ENCODE data around the gene ZFAND2A. TPM values are rescaled to one million over a fixed set of nuclear protein-coding genes. Genes with fewer than 3 reads are reported as not detected.
"Not testable (repeated sequence)": the region's sequence is repeated elsewhere in the genome, so short reads cannot be mapped to it uniquely, and the experiment has no call there.

The ZFAND2A gene
- polyA plus RNA-seq, 10 donors, result 10.2 to 17.9 (median 13.8) TPM

- no peak for DNase-seq
These were observed 7.5 kb downstream of the ZFAND2A start for GRCh38 chr7:1152492-1152891.

DNA sequence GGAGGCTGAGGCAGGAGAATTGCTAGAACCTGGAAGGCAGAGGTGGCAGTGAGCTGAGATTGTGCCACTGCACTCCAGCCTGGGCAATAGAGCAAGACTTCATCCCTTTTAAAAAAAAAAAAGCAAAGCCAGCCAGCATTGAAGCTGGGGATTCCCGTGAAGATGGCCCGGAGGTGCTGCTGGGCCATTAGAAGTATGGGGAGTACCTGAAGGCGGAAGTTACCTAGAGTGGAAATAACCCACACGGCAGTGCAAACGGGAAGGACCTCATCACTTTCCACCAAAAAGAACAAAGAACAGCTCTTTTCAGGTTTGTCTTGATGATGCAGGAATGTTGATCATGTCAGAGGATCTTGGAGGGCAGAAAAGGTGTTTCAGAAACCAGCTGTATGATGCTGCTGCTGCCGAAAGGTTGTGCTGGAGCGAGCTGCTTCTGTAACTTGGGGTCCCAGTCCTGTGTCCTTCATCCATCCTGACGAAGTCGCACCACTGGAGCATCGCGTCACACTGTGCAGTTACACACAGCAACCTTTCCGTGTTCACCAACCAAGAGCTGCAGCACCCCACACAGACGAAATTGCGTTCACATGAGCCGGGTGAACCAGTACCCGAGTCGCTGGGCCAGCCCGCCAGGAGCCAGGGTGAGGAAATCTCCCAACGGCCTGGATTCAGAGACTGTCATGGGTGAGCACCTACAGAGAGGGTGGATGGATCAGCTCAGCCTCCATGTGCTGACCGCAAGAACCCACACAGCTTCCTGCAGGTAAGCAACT, 8.2 kb downstream of the ZFAND2A start:
- DNase-seq, result no peak

DNA sequence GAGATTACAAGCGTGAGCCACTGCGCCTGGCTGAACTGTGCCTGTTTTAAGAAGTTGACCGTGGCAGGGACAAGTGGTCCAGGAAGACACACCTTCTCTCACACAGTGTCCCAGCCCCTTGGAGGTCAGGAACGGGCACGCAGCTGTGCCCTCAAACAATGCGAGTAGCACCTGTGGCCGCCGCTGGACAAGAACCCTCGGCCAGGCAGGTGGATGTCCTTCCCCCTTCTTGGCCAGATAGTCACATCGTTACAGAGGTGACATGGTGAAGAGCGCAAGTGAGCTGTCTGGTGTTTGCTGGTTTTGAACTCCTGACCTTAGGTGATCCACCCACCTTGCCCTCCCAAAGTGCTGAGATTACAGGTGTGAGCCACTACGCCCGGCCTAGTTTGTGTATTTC, 8.8 kb downstream of the ZFAND2A start:
- no peak for DNase-seq

GRCh38 chr7:1150400-1151002, 9.5 kb downstream of the ZFAND2A start:
- no peak for DNase-seq

DNA sequence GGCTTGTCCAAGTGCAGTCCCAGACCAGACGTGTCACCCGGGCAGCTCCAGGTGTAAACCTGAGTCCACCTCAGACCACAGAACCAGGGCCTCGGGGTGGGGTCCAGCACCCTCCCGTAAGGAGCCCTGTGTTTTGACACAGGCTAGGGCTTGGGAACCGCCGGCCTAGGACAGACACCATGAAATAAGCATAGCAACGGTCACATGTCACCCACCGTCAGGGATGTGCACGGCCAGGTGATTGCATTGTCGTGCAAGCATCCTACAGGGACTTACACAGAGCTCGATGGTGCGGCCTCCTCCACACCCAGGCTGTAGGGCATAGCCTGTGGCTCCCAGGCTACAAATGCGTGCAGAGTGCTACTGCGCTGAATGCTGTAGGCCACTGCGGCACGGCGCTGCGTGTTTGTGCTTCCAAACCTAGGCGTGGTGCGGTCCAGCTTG, 10.6 kb downstream of the ZFAND2A start:
- DNase-seq, result no peak

DNA sequence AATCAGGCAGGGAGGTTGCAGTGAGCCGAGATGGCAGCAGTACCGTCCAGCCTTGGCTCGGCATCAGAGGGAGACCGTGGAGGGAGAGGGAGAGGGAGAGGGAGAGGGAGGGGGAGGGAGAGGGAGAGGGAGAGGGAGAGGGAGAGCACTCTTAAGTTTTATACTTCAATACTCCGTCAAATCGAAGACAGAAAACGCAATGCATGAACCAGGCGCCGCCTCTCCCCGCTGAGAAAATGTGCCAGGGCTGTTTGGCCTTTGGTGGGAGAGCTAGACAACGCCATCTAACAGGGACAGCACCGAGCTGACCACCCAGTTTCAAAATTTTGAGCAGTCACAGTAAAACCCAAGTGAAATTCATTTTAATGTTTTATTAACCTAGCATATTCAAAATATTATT, 12.1 kb downstream of the ZFAND2A start:
- not testable (repeated sequence) for DNase-seq

GRCh38 chr7:1144269-1144771, 15.7 kb downstream of the ZFAND2A start:
- DNase-seq, result peak in 2 of 3 donors; percentile 28 to 39

DNA sequence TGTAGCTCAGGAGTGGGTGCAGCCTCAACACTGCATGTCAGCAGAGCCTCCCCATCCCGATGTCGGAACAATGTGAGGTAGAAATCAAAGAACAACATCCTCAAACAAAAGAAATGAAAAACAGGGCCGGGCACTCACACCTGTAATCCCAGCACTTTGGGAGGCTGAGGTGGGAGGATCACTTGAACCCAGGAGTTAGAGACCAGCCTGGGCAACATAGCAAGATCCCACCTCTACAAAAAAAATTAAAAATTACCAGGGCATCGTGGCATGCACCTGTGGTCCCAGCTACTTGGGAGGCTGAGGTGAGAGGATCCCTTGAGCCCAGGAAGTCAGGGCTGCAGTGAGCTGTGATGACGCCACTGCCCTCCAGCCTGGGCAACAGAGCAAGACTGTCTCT, 17.0 kb downstream of the ZFAND2A start:
- not testable (repeated sequence) for DNase-seq

DNA sequence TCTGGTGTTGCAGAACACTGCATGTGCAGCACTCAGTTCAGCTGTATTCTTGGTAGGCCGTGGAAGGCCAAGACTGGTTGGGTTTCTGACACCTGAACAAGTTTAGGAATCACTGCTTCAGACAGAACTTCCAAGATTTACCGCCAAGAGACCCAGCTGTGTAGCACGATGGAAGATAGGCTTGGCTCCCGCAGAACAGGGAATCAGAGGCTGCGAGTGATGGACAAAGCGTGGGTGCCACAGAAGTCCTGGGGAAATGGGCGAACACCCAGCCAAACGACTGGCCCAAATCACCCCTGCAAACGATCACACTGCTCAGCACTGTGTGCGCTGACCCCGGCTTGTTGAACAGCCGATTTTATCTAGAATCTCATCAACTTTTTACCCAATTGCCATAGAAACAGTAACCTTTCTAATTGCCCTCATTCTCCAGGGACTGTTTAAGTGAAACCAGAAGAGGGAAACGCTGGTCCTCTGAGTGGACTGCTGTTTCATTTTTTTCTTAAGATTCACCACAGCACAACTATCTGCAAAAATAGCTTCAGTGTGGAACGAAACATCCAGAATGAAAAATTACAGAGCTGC, 17.9 kb downstream of the ZFAND2A start:
- no peak for DNase-seq

DNA sequence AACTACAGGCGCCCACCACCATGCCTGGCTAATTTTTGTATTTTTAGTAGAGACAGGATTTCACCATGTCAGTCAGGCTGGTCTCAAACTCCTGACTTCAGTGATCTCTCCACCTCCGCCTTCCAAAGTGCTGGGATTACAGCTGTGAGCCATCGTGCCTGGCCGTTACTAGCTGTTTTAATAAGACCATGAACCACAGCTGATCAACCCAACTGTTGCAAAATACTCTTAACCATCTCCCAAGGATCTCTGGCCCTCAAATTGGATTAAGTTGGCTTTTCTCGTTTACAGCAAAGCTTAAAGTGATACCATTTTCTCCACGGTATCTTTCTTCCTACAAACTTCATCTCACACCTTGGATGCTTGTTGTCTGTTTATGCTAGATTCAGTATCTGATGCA, 18.3 kb downstream of the ZFAND2A start:
- no peak for DNase-seq

DNA sequence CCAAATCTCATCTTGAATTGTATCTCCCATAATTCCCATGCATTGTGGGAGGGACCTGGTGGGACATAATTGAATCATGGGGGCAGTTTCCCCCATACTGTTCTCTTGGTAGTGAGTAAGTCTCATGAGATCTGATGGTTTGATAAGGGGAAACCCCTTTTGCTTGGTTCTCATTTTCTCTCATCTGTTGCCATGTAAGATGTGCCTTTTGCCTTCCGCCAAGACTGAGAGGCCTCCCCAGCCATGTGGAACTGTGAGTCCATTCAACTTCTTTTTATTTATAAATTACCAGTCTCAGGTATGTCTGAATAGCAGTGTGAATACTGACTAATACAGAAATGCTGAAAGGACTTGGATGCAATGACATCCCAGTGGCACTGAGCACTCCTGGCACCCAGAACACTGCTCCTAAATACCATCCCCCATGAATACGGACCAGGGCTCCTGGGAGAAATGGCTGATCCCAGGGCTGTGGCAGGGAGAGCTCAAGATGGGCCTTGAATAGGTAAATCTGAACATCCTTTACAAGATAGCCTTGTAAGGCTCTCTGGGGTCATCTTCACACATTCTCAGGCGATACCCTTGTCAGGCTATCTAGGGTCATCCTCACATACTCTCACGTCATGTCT, 19.4 kb downstream of the ZFAND2A start:
- DNase-seq, result no peak

GRCh38 chr7:1137517-1138167, 22.4 kb downstream of the ZFAND2A start:
- no peak for DNase-seq

DNA sequence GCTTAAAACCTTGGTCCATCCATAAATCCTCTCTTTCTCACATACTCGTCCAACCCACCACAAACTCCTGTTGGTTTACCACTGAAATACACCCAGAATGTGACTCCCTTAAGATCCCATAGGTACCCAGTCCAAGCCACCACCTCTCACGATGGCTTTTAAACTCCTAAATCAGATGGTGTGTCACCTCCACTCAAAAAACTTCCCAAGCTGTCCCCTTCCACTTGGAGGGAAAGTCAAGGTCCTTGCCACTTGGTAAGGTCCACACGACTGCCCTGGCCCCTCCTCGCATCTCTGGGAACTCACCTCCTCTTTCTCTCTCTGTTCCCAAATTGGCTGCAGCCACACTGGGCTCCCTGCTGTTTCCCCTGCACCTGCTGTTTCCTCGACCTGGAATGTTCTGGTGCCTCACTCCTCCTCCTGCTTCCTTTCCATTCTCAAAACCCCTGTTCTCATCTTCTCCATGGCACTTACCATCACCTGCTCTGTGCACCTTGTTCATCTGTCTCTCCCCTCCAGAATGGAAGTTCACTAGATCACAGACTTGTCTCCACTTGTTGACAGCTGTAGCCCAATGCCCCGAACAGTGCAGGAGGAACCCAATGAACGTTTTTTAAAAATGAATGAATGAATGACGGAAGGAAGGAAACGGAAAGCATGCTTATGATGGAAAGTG, 23.0 kb downstream of the ZFAND2A start:
- DNase-seq, result no peak

DNA sequence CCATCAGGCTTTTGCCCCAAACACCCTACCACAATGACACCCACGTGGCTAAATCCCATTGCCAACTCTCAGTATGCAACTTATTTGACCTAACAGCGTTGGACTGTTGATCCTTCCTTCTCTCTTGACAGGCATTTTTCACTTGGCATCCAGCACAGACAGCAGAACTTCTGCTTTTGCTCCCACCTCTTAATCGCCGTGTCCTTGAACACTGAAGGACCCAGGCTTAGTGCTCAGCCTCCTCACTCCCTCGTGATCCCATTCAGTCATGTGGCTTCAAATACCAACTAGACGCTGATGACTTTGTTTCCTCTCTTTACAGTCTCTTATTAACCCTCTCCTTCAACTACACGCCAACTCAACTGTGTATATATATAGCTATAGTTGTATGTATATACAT, 25.0 kb downstream of the ZFAND2A start:
- DNase-seq, result no peak

GRCh38 chr7:1131471-1132265, 28.3 kb downstream of the ZFAND2A start:
- no peak for DNase-seq

DNA sequence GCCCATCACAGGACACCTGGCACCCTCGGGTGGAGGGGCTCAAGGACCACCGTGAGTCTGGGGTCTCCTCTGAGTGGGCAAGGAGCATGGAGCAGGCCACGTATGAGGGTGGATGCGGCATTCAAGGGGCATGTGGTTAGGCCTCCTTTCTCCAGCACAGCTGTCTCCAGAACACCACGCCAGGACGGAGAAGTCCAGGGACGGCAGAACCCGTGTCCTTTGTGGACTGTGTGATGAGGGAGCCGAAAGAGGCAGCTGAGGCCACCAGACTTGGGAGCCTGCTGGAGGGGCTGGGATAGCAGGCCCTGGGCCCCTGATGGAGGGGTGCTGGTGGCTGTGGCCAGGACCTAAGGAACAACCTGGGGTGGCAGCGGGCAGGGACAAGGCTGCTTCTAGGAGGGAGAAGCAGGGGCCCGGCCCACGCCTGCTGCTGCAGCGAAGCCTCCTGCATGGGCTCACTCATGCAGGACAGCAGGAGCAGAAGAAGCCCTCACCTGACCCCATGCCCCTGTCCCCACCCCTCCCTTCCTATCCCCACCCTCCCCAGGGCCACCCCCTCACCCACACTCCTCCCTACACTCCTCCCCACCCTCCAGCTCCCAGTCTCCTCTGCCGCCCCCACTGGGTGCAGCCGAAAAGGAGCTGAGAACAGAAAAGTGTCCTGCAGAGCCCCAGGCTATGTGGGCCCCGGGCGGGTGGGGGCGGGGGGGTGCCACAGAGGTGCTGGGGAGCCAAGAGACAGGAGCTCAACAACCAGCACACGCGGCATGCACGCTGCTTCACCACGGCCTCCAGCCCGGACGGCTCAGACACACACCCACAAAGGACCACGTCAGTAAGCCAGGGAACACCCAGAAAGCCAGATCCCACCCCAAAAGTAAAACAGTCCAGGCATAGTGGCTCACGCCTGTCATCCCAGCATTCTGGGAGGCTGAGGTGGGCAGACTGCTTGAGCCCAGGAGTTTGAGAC, 29.7 kb downstream of the ZFAND2A start:
- no peak for DNase-seq

DNA sequence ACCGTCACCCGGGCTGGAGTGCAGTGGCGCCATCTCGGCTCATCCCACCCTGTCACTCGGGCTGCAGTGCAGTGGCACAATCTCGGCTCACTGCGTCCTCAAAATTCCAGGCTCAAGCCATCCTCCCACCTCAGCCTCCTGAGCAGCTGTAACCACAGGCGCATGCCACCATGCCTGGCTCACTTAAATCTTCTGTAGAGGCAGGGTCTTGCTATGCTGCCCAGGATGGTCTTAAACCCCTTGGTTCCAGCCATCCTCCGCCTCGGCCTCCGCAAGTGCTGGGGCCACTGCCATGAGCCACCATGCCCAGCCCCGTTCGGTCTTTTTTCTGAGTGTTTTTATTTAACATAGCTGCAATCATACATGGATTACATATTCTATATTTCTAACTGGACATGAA, 30.6 kb downstream of the ZFAND2A start:
- no peak for DNase-seq

- no peak for DNase-seq
These were observed 33.0 kb downstream of the ZFAND2A start for GRCh38 chr7:1127001-1127400.

DNA sequence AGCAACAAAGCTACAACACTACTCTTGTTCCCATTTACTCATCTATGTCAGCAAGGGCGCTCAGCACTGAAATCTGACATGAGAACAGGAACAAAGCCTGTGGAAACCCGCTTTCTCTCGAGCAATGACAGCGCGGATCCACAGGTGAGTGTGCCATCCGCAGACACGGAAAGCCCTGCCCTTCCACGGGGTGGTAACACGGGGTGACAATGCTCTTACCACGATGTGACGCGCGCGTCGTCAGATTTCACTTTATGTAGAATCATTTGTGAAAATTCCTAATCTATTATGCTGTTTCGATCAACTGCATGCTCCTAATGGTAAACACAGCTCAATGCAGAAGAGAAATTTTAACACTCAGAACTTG, 34.4 kb downstream of the ZFAND2A start:
- DNase-seq, result no peak
